Hepatocyte (in vitro differentiated cells): Measurements from ENCODE around the gene SLC25A22.

ENCODE experiments used
- EZH2 ChIP-seq: fragments of 200-600 bp; sonication (generic); IDR thresholded peaks from 2 replicates; pipeline ENCODE4 v1.6.1; 2016; ENCODE audit warnings: antibody characterized with exemption, mild to moderate bottlenecking, borderline replicate concordance
- EZH2phosphoT487 ChIP-seq: fragments of 200-600 bp; sonication (generic); IDR thresholded peaks from one replicate; pipeline ENCODE4 v1.6.1; 2018; ENCODE audit warnings: antibody characterized with exemption, mild to moderate bottlenecking, low read depth, moderate library complexity; ENCODE audit not compliant: unreplicated experiment, severe bottlenecking
- TF ChIP-seq, protein P1 (sequence below): fragments of 200-600 bp; sonication (generic); IDR thresholded peaks from 2 replicates; pipeline ENCODE4 v1.5.1; 2016; ENCODE audit warnings: antibody characterized with exemption, mild to moderate bottlenecking; ENCODE audit not compliant: poor library complexity

DNA sequence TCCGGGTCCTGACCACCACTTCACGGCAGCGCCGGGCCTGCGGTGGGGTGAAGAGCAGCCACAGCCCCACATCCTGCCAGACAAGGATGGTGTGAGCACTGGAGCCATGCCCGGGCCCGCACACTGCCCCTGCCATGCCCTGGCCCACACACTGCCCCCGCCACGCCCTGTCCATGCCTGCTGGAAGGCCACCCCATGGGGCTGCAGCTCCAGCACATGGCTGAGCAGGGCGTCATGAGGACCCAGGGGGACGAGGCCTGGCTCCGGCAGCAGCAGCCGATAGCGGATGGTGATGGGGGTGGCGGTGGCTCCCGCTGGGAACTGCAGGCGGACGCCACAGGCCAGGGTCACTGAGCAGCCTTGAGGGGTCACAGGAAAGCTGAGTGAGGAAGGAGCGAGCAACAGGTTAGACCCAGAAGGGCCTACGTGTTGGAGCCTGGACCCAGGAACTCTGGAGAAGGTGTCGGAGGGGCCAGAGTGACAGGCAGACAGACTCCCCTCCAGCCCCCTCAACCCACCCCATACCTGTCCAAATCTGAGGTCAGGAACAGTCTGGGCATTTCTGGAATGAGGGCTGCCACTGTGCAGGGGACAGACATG, 4.0 kb upstream of the SLC25A22 start:
- TF ChIP-seq, protein P1, sequence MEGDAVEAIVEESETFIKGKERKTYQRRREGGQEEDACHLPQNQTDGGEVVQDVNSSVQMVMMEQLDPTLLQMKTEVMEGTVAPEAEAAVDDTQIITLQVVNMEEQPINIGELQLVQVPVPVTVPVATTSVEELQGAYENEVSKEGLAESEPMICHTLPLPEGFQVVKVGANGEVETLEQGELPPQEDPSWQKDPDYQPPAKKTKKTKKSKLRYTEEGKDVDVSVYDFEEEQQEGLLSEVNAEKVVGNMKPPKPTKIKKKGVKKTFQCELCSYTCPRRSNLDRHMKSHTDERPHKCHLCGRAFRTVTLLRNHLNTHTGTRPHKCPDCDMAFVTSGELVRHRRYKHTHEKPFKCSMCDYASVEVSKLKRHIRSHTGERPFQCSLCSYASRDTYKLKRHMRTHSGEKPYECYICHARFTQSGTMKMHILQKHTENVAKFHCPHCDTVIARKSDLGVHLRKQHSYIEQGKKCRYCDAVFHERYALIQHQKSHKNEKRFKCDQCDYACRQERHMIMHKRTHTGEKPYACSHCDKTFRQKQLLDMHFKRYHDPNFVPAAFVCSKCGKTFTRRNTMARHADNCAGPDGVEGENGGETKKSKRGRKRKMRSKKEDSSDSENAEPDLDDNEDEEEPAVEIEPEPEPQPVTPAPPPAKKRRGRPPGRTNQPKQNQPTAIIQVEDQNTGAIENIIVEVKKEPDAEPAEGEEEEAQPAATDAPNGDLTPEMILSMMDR, result no peak
- TF ChIP-seq EZH2phosphoT487 (no peak), EZH2 (no peak)
